WTC11 (cell line): ENCODE results near the gene NMUR1. TPM values are rescaled to one million over a fixed set of nuclear protein-coding genes. Genes with fewer than 3 reads are reported as not detected.

Source experiments
- ATAC-seq: fragments of 200-7000 bp; cut with Tn5 transposase; 2 replicates; pipeline ENCODE4 v1.10.0; 2021; ENCODE audit warnings: mild to moderate bottlenecking, moderate library complexity
- CTCF ChIA-PET: fragments of 300-600 bp; sonication (Branson Sonifier 250); formaldehyde crosslinking; loops from one replicate; lab custom pipeline; 2021; ENCODE audit warnings: antibody characterized with exemption; lab: Charles Lee
- POLR2A ChIA-PET: fragments of 350-600 bp; sonication (Branson Sonifier 250); formaldehyde crosslinking; loops from one replicate; lab custom pipeline; 2021; ENCODE audit warnings: antibody characterized with exemption; lab: Charles Lee
- DNase-seq: peaks from one replicate; pipeline ENCODE4 v3.0.0; 2021; ENCODE audit warnings: low spot score
- H3K27ac Mint-ChIP-seq: 2 replicates; pipeline ENCODE4 v1.8.0; 2021; ENCODE audit warnings: mixed read lengths
- H3K27me3 Mint-ChIP-seq: 2 replicates; pipeline ENCODE4 v1.8.0; 2021; ENCODE audit warnings: low read depth, mild to moderate bottlenecking, moderate library complexity, mixed read lengths
- H3K36me3 Mint-ChIP-seq: 2 replicates; pipeline ENCODE4 v1.8.0; 2021; ENCODE audit warnings: mixed read lengths
- H3K4me1 Mint-ChIP-seq: 2 replicates; pipeline ENCODE4 v1.8.0; 2022; ENCODE audit warnings: mixed read lengths
- H3K4me3 Mint-ChIP-seq: 2 replicates; pipeline ENCODE4 v1.8.0; 2021; ENCODE audit warnings: mild to moderate bottlenecking, moderate library complexity, mixed read lengths
- H3K9me3 Mint-ChIP-seq: 2 replicates; pipeline ENCODE4 v1.8.0; 2021; ENCODE audit warnings: mixed read lengths
- CBFB ChIP-seq: sonication (generic); formaldehyde crosslinking; IDR thresholded peaks from 2 replicates; pipeline ENCODE4 v1.8.1; 2022; ENCODE audit warnings: mild to moderate bottlenecking, low read depth, missing genetic modification reagents
- GRHL2 ChIP-seq: fragments of 250-450 bp; sonication (Bioruptor Pico); IDR thresholded peaks from 2 replicates; pipeline ENCODE4 v1.8.0; 2022; ENCODE audit warnings: mild to moderate bottlenecking, moderate library complexity; ENCODE audit not compliant: insufficient replicate concordance, severe bottlenecking
- JAZF1 ChIP-seq: fragments of 250-450 bp; sonication (Bioruptor Pico); IDR thresholded peaks from 2 replicates; pipeline ENCODE4 v1.9.0; 2021; ENCODE audit warnings: moderate library complexity, mild to moderate bottlenecking, inconsistent platforms
- MXD4 ChIP-seq: fragments of 250-450 bp; sonication (Bioruptor Pico); IDR thresholded peaks from 2 replicates; pipeline ENCODE4 v1.8.0; 2021; ENCODE audit warnings: mild to moderate bottlenecking, moderate library complexity, borderline replicate concordance
- MYBL2 ChIP-seq: sonication (generic); formaldehyde crosslinking; IDR thresholded peaks from 2 replicates; pipeline ENCODE4 v1.8.1; 2023; ENCODE audit warnings: mild to moderate bottlenecking, moderate library complexity, missing genetic modification reagents
- RORB ChIP-seq: fragments of 250-450 bp; sonication (Bioruptor Pico); IDR thresholded peaks from 2 replicates; pipeline ENCODE4 v1.9.0; 2021; ENCODE audit warnings: mild to moderate bottlenecking
- TCF7 ChIP-seq: sonication (generic); formaldehyde crosslinking; IDR thresholded peaks from 2 replicates; pipeline ENCODE4 v1.8.0; 2022; ENCODE audit warnings: mild to moderate bottlenecking, low read depth, missing genetic modification reagents, moderate library complexity
- TEAD1 ChIP-seq: sonication (generic); formaldehyde crosslinking; IDR thresholded peaks from 2 replicates; pipeline ENCODE4 v1.8.0; 2022; ENCODE audit warnings: mild to moderate bottlenecking, missing genetic modification reagents
- ZBTB21 ChIP-seq: sonication (generic); formaldehyde crosslinking; IDR thresholded peaks from 2 replicates; pipeline ENCODE4 v1.8.1; 2023; ENCODE audit warnings: mild to moderate bottlenecking, missing genetic modification reagents, borderline replicate concordance
- ZNF138 ChIP-seq: sonication (generic); formaldehyde crosslinking; conservative IDR thresholded peaks from 2 replicates; pipeline ENCODE4 v1.8.1; 2022; ENCODE audit warnings: mild to moderate bottlenecking, moderate library complexity, missing genetic modification reagents
- ZNF263 ChIP-seq: sonication (generic); formaldehyde crosslinking; IDR thresholded peaks from 2 replicates; pipeline ENCODE4 v1.8.1; 2022; ENCODE audit warnings: low read depth, mild to moderate bottlenecking, moderate library complexity, missing genetic modification reagents
- ZNF281 ChIP-seq: sonication (generic); formaldehyde crosslinking; IDR thresholded peaks from 2 replicates; pipeline ENCODE4 v1.8.0; 2023; ENCODE audit warnings: mild to moderate bottlenecking, missing genetic modification reagents
- ZNF396 ChIP-seq: fragments of 250-450 bp; sonication (Bioruptor Pico); IDR thresholded peaks from 2 replicates; pipeline ENCODE4 v1.8.0; 2021; ENCODE audit warnings: mild to moderate bottlenecking, moderate library complexity, borderline replicate concordance
- ZNF671 ChIP-seq: fragments of 250-450 bp; sonication (Bioruptor Pico); IDR thresholded peaks from 2 replicates; pipeline ENCODE4 v1.8.0; 2021; ENCODE audit warnings: mild to moderate bottlenecking
- ZSCAN18 ChIP-seq: fragments of 250-450 bp; sonication (Bioruptor Pico); IDR thresholded peaks from 2 replicates; pipeline ENCODE4 v2.1.2; 2022; ENCODE audit warnings: mild to moderate bottlenecking, moderate library complexity
- total RNA-seq: library from RNA; stranded (reverse); gene quantifications from 3 replicates; pipeline ENCODE4 v1.2.3, GENCODE V29; 2021
- TF ChIP-seq, protein P1 (sequence below): fragments of 200-600 bp; IDR thresholded peaks from 2 replicates; pipeline ENCODE4 v1.8.0; 2022; ENCODE audit warnings: antibody characterized with exemption
- TF ChIP-seq, protein P2 (sequence below): sonication (generic); formaldehyde crosslinking; IDR thresholded peaks from 2 replicates; pipeline ENCODE4 v1.8.1; 2023; ENCODE audit warnings: mild to moderate bottlenecking, missing genetic modification reagents, borderline replicate concordance

NMUR1 gene
- total RNA-seq, 1 experiment from 2014 or later, result 0.42 TPM

DNA sequence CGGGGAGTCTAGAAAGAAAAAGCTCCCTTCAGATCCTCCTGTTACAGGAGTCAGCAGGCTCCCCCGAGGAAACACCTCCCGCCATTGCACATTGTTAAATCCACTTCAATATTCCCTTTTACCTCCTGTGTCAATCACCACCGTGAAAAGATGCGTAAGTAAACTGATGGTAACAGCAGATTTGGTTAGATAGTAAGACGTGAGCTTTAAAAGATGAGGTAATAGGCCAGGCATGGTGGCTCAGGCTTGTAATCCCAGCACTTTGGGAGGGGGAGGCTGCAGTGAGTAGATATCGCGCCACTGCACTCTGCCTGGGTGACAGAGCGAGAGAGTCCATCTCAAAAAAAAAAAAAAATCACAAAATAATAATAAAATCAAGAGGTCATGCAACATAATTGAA lies 50.8 kb downstream of the NMUR1 start (continued):
- no peak for TF ChIP-seq ZSCAN18 (CRISPR knock-in tag)
- TF ChIP-seq, all 79 proteins: peak for 0

- Mint-ChIP-seq H3K9me3 (no peaks in the 10 kb centered on the region), H3K4me1 (peaks cover 3% of the 10 kb centered on the region), H3K27ac (no peak overlapping the region), H3K27me3 (peaks cover 5% of the 10 kb centered on the region), H3K4me3 (no peak overlapping the region), H3K36me3 (no peaks in the 10 kb centered on the region)
- ATAC-seq (no peak), DNase-seq (no peak)
- TF ChIP-seq GRHL2 (CRISPR knock-in tag) (no peak), ZNF281 (no peak), RORB (CRISPR knock-in tag) (no peak), TEAD1 (CRISPR knock-in tag) (no peak), CBFB (CRISPR knock-in tag) (no peak), MYBL2 (no peak), ZNF263 (CRISPR knock-in tag) (no peak), TCF7 (no peak), ZNF671 (no peak), MXD4 (CRISPR knock-in tag) (no peak), ZBTB21 (CRISPR knock-in tag) (no peak), ZNF396 (CRISPR knock-in tag) (no peak), ZNF138 (CRISPR knock-in tag) (no peak), JAZF1 (CRISPR knock-in tag) (no peak)
- TF ChIP-seq, protein P1, sequence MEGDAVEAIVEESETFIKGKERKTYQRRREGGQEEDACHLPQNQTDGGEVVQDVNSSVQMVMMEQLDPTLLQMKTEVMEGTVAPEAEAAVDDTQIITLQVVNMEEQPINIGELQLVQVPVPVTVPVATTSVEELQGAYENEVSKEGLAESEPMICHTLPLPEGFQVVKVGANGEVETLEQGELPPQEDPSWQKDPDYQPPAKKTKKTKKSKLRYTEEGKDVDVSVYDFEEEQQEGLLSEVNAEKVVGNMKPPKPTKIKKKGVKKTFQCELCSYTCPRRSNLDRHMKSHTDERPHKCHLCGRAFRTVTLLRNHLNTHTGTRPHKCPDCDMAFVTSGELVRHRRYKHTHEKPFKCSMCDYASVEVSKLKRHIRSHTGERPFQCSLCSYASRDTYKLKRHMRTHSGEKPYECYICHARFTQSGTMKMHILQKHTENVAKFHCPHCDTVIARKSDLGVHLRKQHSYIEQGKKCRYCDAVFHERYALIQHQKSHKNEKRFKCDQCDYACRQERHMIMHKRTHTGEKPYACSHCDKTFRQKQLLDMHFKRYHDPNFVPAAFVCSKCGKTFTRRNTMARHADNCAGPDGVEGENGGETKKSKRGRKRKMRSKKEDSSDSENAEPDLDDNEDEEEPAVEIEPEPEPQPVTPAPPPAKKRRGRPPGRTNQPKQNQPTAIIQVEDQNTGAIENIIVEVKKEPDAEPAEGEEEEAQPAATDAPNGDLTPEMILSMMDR, result no peak
- TF ChIP-seq, protein P2, sequence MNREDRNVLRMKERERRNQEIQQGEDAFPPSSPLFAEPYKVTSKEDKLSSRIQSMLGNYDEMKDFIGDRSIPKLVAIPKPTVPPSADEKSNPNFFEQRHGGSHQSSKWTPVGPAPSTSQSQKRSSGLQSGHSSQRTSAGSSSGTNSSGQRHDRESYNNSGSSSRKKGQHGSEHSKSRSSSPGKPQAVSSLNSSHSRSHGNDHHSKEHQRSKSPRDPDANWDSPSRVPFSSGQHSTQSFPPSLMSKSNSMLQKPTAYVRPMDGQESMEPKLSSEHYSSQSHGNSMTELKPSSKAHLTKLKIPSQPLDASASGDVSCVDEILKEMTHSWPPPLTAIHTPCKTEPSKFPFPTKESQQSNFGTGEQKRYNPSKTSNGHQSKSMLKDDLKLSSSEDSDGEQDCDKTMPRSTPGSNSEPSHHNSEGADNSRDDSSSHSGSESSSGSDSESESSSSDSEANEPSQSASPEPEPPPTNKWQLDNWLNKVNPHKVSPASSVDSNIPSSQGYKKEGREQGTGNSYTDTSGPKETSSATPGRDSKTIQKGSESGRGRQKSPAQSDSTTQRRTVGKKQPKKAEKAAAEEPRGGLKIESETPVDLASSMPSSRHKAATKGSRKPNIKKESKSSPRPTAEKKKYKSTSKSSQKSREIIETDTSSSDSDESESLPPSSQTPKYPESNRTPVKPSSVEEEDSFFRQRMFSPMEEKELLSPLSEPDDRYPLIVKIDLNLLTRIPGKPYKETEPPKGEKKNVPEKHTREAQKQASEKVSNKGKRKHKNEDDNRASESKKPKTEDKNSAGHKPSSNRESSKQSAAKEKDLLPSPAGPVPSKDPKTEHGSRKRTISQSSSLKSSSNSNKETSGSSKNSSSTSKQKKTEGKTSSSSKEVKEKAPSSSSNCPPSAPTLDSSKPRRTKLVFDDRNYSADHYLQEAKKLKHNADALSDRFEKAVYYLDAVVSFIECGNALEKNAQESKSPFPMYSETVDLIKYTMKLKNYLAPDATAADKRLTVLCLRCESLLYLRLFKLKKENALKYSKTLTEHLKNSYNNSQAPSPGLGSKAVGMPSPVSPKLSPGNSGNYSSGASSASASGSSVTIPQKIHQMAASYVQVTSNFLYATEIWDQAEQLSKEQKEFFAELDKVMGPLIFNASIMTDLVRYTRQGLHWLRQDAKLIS, result no peak
- ChIA-PET CTCF (interaction anchor here (0.7 to 1.2 kb wide), 2 partner anchors 64 to 424 kb away, joined by 3 to 5 read pairs; no protein-coding TSS in a partner anchor), POLR2A (no interaction called here)
Observed at GRCh38 chr2:231476920-231477319, 53.3 kb downstream of the NMUR1 start.
